Upper lobe of left lung (tissue), 4 donors: ENCODE results near the gene TTC39C.

ENCODE experiments used
- CTCF ChIP-seq, 6 experiments: fragments of 450-650 bp in 4 of 6; fragments of 200-600 bp in 2 of 6; sonication (generic) in 2 of 6; IDR thresholded peaks; one replicate each; pipeline ENCODE4 v1.5.1; 2016 to 2019; ENCODE audit warnings: antibody characterized with exemption in 6 of 6
- POLR2AphosphoS5 ChIP-seq, 2 donors: sonication (generic); formaldehyde crosslinking; IDR thresholded peaks; one replicate each; pipeline ENCODE4 v1.5.1; 2017; ENCODE audit warnings: antibody characterized with exemption in 2 of 2

DNA sequence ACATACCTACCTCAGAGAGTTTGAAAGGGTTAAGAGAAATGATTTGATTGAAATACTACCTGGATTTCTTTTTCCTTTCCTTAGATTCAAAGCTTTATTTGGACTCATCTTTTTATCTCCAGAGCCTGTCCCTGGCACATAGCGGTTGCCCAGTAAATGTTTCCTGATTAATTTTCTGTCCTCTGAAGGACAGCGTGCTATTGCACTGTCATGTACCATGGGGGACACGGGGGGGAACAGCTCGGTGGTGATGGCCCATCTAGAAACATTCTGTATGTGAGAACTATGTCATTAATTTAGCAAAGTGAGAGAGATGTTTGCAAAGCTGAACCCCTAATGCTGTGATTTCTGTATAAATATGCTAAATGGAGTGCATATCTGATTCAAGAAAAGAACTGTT is 97.9 kb downstream of the TTC39C start:
- TF ChIP-seq POLR2AphosphoS5 (IDR thresholded peaks at IDR 0.05) (no peak), CTCF (IDR thresholded peaks at IDR 0.05) (no peak)
